ENCODE data around the gene LGALS1. TPM values are rescaled to one million over a fixed set of nuclear protein-coding genes. Genes with fewer than 3 reads are reported as not detected.

LGALS1 gene
- total and polyA plus RNA-seq, 9 of the 15 experiments (the other 6 are each of a cell fraction or from before 2014, with no cell fraction given): 160 to 800 (median 330) TPM

- peak; percentile 51; the same call in 1 of the 2 replicates for TF ChIP-seq DEAF1 (CRISPR knock-in tag; IDR thresholded peaks at IDR 0.05)
- no peak for TF ChIP-seq NR3C1 (CRISPR knock-in tag; IDR thresholded peaks at IDR 0.05)
- TF ChIP-seq JUN (IDR thresholded peaks at IDR 0.05; ENCODE audit: borderline replicate concordance, low read depth, low read length): 0 out of 2 replicates have a peak, but pooled peaks have one; percentile 14
- no peak for TF ChIP-seq JUN (CRISPR knock-in tag; IDR thresholded peaks at IDR 0.05; ENCODE audit: borderline replicate concordance)
- TF ChIP-seq ZNF174 (CRISPR knock-in tag; IDR thresholded peaks at IDR 0.05): no peak
- peak; percentile 90 for TF ChIP-seq BCOR (IDR thresholded peaks at IDR 0.05)
- no peak for TF ChIP-seq ARNT (IDR thresholded peaks at IDR 0.05)
- TF ChIP-seq ZNF695 (CRISPR knock-in tag; IDR thresholded peaks at IDR 0.05): no peak
- TF ChIP-seq AFF1 (IDR thresholded peaks at IDR 0.05; ENCODE audit: low read depth in 1 of 2, partially characterized antibody in 2 of 2): no peak
- TF ChIP-seq DLX4 (CRISPR knock-in tag; IDR thresholded peaks at IDR 0.05): no peak
- TF ChIP-seq SAFB2 (IDR thresholded peaks at IDR 0.05; ENCODE audit: borderline replicate concordance, low read depth, low read length, severe bottlenecking): no peak
- TF ChIP-seq CGGBP1 (CRISPR knock-in tag; IDR thresholded peaks at IDR 0.05): no peak
- peak; percentile 56; the same call in 1 of the 2 replicates for TF ChIP-seq CTBP1 (IDR thresholded peaks at IDR 0.05; ENCODE audit: borderline replicate concordance)
- no peak for TF ChIP-seq CREB3 (tag; conservative IDR thresholded peaks at IDR 0.05; ENCODE audit: low read depth)
- TF ChIP-seq AFF4 (CRISPR knock-in tag; IDR thresholded peaks at IDR 0.05): no peak
- TF ChIP-seq ZFP36 (IDR thresholded peaks at IDR 0.05; ENCODE audit: low read depth, low read length, partially characterized antibody): peak; percentile 56
Observed at GRCh38 chr22:37681556-37682049, 6.2 kb downstream of the LGALS1 start (continued).

Data from K562 (cell line).